ENCODE data around the gene EDC4.
"Not testable (repeated sequence)": the region's sequence is repeated elsewhere in the genome, so short reads cannot be mapped to it uniquely, and the experiment has no call there.

EDC4 gene

DNA sequence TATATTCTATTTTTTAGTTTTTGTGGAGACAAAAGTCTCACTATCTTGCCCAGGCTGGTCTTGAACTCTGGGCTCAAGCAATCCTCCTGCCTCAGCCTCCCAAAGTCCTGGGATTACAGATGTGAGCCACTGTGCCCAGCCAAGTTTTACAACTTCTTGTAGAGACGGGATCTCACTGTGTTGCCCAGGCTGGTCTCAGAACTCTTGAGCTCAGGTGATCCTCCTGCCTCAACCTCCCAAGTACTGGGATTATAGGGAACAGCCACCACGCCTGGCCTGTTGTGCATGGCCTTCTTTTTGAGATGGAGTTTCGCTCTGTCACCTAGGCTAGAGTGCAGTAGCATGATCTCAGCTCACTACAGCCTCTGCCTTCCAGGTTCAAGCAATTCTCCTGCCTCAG is 19.2 kb upstream of the EDC4 start:
- no peak for DNase-seq

- DNase-seq: no peak
Observed at GRCh38 chr16:67855789-67856188, 17.1 kb upstream of the EDC4 start.

GRCh38 chr16:67856927-67857546 is 15.8 kb upstream of the EDC4 start:
- DNase-seq: no peak

DNA sequence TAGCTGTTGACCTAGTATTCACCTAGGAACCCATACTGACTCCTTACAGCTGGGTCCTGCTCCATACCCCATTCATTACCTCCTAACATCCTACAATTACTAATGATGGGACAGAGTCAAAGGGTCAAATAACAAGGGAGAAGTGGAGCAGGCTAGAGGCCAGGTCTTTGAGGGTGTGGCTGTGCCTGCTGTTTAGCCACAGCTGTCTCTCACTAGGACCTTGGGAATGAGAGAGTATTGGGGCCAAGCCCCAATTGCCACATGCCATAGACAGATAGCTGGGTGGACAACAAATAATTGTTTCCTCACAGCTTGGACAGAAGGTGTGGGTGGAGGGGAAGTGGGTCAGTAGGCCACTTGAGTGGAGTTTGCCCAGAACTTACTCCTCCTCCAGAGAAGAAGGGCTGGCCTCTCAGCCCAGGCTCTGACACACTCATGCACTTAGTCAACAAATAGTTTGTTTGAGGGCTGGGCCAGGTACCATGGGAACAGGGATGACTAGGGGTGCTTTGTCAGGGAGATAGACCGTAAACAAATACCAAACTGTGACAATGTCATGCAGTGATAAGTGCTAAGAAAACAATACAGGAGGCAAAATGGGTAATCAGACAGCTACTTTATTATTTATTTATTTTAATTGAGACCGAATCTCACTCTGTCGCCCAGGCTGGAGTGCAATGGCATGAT is 15.2 kb upstream of the EDC4 start:
- peak; percentile 93 to 97 (median 95) for DNase-seq

GRCh38 chr16:67858500-67858899 is 14.4 kb upstream of the EDC4 start:
- DNase-seq: peak in 1 of 3 donors; percentile 9

DNA sequence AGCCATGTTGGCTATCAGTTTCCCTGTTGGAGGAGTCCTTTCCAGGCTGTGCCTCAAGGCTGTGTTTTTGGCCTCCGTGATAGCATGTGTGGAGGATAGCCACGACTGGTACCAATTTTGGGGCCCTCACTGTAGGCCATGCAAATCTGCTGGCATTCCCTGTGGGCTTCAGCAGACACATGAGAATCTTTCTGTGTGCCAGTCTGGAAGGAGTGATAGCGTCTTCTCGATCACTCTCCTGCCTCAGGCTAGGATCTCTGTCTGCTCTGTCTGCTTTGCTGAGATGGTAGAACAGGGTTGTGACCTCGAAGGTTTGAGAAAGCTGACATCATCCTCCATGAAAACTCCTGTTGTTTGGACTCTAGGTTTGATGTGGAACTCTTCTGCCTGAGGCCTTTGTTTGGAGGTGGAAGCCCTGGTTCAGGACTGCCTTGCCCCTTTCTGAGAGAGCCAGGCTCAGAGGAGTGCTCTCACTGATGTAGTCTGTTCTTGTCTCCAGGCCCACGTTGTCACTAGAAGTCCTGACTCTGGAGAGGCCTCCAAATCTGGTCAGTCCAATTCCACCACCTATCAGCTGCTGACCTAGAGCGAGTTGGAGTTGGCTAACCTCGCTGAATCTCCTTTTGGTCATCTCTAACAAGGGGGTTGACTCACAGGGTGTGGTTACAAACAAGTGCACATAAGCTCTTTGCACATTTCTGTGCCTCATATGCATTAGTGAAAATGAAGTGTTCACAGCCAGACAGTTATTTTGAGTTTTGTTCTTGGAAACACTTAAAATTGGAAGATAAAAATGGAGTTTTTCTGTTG is 12.1 kb upstream of the EDC4 start:
- DNase-seq: peak in 1 of 3 donors; percentile 27

DNA sequence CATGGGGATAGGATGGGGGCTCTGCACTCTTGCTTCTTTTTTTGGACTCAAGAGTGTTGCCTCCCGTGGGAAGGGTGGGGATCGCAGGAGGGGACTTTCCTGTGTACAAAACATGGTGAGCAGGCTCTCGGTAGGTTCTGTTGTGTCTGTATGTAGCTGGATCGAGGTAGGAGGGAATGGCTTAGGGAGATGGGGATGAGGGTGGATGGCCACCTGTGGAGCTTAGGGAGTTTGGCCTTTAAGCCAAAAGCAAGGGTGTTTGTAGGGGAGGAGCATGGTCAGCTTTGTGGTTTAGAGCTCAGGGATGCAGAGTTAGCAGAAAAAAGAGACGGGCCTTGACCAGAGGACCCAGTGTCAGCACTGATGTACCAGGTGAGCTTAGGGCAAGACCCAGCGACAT is 11.0 kb upstream of the EDC4 start:
- no peak for DNase-seq

GRCh38 chr16:67862623-67863583 is 9.9 kb upstream of the EDC4 start:
- no peak for DNase-seq

DNA sequence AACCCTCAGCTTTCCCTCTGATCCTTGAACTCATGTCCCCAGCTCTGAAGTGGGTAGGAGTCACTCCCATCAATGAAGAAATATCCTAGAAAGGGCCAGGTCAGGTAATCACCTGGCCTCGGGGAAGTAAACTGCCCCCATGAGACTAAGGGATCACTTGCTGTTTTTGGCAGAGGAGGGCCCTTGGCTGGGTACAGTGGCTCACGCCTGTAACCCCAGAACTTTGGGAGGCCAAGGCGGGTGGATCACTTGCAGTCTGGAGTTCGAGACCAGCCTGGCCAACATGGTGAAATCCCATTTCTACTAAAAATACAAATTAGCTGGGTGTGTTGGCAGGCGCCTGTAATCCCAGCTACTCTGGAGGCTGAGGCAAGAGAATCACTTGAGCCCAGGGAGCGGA is 8.8 kb upstream of the EDC4 start:
- DNase-seq: not testable (repeated sequence)

GRCh38 chr16:67864594-67864993 is 8.3 kb upstream of the EDC4 start:
- no peak for DNase-seq

DNA sequence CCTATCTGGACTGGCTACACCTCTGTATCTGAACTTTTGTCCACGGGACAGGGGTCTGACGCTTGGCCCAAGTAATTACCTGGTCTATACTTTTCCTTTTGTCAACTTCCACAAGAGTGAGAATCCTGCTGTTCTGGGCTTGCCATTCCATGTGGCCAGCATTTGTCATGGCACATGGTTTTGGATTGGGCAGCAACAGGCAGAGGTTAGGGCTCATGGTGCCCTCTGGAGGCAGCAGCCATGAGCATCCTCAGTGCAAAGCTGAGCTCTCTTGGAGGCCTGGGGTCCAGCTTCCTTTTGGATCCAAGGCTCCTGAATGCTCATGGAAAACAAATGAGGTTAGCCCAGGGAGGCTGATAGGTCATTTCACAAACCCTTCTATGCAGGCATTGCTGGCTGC is 7.5 kb upstream of the EDC4 start:
- DNase-seq: peak; percentile 66 to 73 (median 68)

- DNase-seq: no peak
Observed at GRCh38 chr16:67868290-67868689, 4.6 kb upstream of the EDC4 start.

DNA sequence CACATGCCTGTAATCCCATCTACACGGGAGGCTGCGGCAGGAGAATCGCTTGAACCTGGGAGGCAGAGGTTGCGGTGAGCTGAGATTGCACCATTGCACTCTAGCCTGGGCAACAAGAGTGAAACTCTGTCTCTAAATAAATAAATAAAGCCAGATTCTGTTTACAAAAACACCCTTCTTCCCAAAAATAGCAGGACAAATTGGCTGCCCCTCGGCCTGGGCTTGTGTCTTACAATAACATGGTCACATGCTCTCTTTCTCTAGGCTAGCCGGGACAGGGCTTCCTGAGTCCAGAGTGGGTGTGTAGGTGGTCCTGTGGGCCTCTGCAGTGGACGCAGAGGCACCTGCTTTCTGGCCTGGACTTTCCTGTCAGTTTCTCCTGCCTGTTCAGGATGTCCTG is 3.2 kb upstream of the EDC4 start:
- DNase-seq: no peak

DNA sequence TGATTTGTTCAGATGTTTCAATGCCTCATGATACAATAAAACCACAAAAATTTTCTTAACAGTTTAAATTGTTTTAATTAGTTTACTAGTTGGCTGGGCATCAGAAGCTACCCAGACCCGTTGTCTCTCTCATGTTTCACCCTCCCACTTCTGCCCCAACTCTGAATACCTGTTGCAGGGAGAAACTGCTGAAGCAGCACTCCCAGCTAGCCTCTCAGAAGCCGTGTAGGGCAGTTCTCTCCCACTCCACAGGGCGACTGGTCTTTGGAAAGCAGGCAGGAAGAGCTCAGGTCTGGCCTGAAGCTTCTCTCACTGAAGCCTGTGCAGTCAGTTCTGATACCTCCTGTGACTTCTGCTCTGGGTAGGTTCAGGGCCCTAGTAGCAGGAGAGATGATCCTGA is 1.6 kb upstream of the EDC4 start:
- no peak for DNase-seq

GRCh38 chr16:67872131-67872630 is 671 bp upstream of the EDC4 start:
- no peak for DNase-seq

DNA sequence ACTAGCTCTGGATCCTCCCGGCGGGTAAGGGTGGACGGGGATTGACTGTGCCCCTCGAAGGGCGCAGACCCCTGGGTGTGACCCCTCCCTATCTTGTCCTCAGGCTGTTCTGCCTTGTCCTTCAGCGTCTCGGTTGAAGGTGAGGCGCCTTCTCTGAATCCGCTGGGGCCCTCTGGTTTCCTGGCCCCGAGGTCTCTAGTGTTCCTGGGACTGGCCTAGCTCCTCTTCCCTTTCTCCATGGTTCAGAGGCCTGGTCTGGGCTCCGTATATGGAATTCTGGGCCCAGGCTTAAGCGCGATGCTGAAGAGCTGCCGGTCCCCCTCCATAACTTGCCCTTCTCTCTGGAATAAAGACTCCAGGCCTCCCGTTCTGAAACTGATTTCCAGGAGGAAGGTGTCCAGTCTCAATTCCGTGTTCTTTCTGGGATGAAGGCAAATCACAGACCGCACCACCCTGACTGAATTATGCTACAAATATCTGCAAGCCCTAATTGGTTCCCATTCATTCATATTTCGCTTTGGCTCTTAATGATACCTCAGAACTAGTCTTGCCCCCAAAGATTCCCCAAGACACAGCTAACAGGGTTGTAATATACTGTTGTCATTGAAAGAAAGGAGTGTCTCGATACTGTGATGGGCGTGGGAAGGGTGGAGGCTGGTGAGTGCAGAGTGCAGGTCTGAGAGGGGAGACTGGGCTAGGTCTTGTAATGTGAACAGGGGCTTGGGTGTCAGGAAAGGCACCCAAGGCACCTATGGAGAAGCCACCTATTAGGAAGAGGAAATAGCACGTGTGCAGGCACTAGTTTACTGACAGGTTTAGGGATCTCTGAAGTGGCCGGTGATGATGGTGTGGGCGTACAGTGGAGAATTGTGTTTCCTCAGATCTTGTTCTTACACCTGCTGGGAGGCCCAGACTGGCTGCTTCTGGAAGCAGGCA is 851 bp downstream of the EDC4 start:
- DNase-seq: peak in 2 of 3 donors; percentile 4 to 18

DNA sequence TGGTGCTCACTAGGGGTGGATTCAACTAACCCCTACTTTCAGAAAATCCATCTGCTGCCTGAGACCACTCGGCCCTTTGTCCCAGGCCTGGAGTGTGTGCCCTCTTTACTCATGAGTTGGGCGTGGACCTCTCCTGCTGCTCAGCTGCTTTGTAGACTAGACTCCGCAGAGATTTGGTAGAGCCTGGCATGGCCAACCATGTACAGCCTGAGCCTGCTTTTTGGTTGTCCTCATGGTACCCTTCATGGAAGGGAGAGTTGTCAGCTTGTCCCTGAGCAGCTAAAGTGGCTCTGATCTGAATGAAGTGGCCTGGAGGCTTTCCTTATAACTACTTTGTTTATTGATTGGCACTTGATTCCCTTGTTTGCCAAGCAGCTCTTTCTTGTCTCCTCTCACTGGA is 1.5 kb downstream of the EDC4 start:
- no peak for DNase-seq

DNA sequence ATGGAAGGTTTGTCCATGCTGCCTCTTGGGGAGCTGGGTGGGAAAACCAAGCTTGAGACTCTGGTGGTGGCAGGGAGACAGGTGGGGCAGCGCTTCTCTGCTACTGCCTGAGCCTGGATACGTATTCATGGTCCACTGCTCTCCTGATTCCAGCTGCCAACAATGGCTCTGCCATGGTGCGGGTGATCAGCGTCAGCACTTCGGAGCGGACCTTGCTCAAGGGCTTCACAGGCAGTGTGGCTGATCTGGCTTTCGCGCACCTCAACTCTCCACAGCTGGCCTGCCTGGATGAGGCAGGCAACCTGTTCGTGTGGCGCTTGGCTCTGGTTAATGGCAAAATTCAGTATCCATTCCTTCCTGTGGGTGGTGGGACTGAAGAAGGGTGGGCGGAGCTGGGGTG is 4.2 kb downstream of the EDC4 start:
- DNase-seq: no peak

- DNase-seq: no peak
Observed at GRCh38 chr16:67878232-67878631, 5.4 kb downstream of the EDC4 start.

DNA sequence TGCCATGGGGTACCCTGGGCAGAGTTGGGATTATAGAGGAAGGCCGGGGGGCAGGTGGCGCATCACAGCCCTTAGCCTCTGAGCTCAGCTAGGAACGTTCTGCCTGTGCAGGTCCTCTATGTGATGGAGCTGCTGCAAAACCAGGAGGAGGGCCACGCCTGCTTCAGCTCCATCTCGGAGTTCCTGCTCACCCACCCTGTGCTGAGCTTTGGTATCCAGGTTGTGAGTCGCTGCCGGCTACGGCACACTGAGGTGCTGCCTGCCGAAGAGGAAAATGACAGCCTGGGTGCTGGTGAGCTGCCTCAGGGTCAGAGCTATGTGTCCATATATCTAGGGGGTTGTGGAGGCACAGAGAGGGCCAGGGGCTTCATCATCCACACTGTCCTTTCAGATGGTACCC is 6.0 kb downstream of the EDC4 start:
- DNase-seq: no peak

DNA sequence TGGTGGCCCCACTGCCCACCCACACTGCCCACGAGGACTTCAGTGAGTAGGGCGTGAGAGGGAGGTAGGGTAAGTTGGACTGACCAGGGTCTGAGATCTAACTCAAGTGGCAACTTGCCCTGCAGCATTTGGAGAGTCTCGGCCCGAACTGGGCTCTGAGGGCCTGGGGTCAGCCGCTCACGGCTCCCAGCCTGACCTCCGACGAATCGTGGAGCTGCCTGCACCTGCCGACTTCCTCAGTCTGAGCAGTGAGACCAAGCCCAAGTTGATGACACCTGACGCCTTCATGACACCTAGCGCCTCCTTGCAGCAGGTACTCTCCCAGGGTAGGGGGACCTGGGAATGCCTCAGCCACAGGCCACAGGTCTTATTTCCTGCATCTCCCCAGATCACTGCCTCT is 6.6 kb downstream of the EDC4 start:
- DNase-seq: no peak

GRCh38 chr16:67879936-67880335 is 7.1 kb downstream of the EDC4 start:
- no peak for DNase-seq

All from suppressor macrophage treated with lipopolysaccharide for 1 hour (primary cell).